ENCODE measurements around the gene MACROH2A2. TPM values are rescaled to one million over a fixed set of nuclear protein-coding genes. Genes with fewer than 3 reads are reported as not detected.
"Not testable (repeated sequence)": the region's sequence is repeated elsewhere in the genome, so short reads cannot be mapped to it uniquely, and the experiment has no call there.

Gene MACROH2A2
- total RNA-seq, 4 donors from 2014 or later: 6.2 to 17.8 (median 15.4) TPM

DNA sequence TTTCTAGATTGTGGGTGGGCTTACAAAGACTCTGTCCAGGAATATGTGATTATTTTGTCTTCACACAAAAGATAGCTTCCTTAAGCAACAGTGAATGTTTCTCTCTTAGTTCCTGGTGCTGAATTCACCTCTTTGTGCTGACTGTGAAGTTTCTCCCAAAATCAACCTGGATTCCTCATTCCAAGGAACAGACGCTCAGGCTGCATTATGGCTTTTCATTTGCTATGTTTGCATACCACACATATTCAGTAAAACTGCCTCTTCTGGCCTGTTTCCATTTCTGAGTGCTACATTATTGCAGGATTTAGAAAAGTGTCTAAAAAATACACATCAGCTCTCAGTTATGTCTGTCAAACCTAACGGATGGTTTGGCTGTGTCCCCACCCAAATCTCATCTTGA is 21.5 kb downstream of the MACROH2A2 start:
- Histone ChIP-seq H3K27me3 (no peaks in the 10 kb centered on the region), H3K36me3 (peaks cover 0 to 16% (median 12%) of the 10 kb centered on the region in 4 donors), H3K9me3 (no peaks in the 10 kb centered on the region), H3K4me3 (no peak overlapping the region), H3K4me1 (no peaks in the 10 kb centered on the region), H3K27ac (replicated peaks in 1 of 4) (no peak overlapping the region)
- intact Hi-C loops (cut with DNase I): no loop called here
- no peak for TF ChIP-seq POLR2AphosphoS5 (IDR thresholded peaks at IDR 0.05)
- TF ChIP-seq EP300 (IDR thresholded peaks at IDR 0.05): no peak
- no peak for TF ChIP-seq CTCF (IDR thresholded peaks at IDR 0.05)
- TF ChIP-seq POLR2A (IDR thresholded peaks at IDR 0.05; ENCODE audit: low read depth): no peak
- 74% methylated on average over 2 of the region's 2 CpGs for WGBS
- no peak for DNase-seq (ENCODE audit: extremely low spot score)

GRCh38 chr10:70074971-70075370 is 22.3 kb downstream of the MACROH2A2 start:
- Histone ChIP-seq H3K9me3 (no peaks in the 10 kb centered on the region), H3K27ac (replicated peaks in 1 of 4) (no peak overlapping the region), H3K36me3 (peaks cover 0 to 21% (median 12%) of the 10 kb centered on the region in 4 donors), H3K27me3 (no peaks in the 10 kb centered on the region), H3K4me1 (no peaks in the 10 kb centered on the region), H3K4me3 (no peak overlapping the region)
- 83% methylated on average over 2 of the region's 2 CpGs for WGBS
- no peak for DNase-seq (ENCODE audit: extremely low spot score)
- TF ChIP-seq CTCF (IDR thresholded peaks at IDR 0.05) (no peak), POLR2A (IDR thresholded peaks at IDR 0.05; ENCODE audit: low read depth) (no peak), POLR2AphosphoS5 (IDR thresholded peaks at IDR 0.05) (no peak), EP300 (IDR thresholded peaks at IDR 0.05) (no peak)
- intact Hi-C loops (cut with DNase I): no loop called here

- 90% methylated on average over 5 of the region's 5 CpGs for whole genome bisulfite sequencing
- H3K36me3 ChIP-seq: peaks cover 0 to 25% (median 13%) of the 10 kb centered on the region in 4 donors
- H3K4me3 ChIP-seq: no peak overlapping the region
- H3K9me3 ChIP-seq: no peaks in the 10 kb centered on the region
- no peak overlapping the region for H3K27ac ChIP-seq (replicated peaks in 1 of 4)
- intact Hi-C loops (cut with DNase I): no loop called here
- TF ChIP-seq EP300 (IDR thresholded peaks at IDR 0.05) (no peak), POLR2A (IDR thresholded peaks at IDR 0.05; ENCODE audit: low read depth) (no peak)
- no peaks in the 10 kb centered on the region for H3K4me1 ChIP-seq
- H3K27me3 ChIP-seq: no peaks in the 10 kb centered on the region
- DNase-seq (ENCODE audit: extremely low spot score): no peak
Measured at GRCh38 chr10:70078329-70078728, 25.7 kb downstream of the MACROH2A2 start.

GRCh38 chr10:70078937-70079336 is 26.3 kb downstream of the MACROH2A2 start:
- intact Hi-C loops (cut with DNase I): no loop called here
- H3K4me1 ChIP-seq: no peaks in the 10 kb centered on the region
- H3K36me3 ChIP-seq: peaks cover 0 to 25% (median 14%) of the 10 kb centered on the region in 4 donors
- WGBS: 83% methylated on average over 7 of the region's 7 CpGs
- H3K27ac ChIP-seq (replicated peaks in 1 of 4): no peak overlapping the region
- no peaks in the 10 kb centered on the region for H3K27me3 ChIP-seq
- H3K9me3 ChIP-seq: no peaks in the 10 kb centered on the region
- TF ChIP-seq POLR2AphosphoS5 (IDR thresholded peaks at IDR 0.05) (no peak), POLR2A (IDR thresholded peaks at IDR 0.05; ENCODE audit: low read depth) (no peak), CTCF (IDR thresholded peaks at IDR 0.05) (no peak), EP300 (IDR thresholded peaks at IDR 0.05) (no peak)
- H3K4me3 ChIP-seq: no peak overlapping the region
- DNase-seq (ENCODE audit: extremely low spot score): no peak

- peaks cover 0 to 19% (median 12%) of the 10 kb centered on the region in 4 donors for H3K36me3 ChIP-seq
- H3K4me3 ChIP-seq; DNase-seq (ENCODE audit: extremely low spot score); H3K27ac ChIP-seq (replicated peaks in 1 of 4); intact Hi-C loops (cut with DNase I); H3K27me3 ChIP-seq; H3K9me3 ChIP-seq; H3K4me1 ChIP-seq: not testable (repeated sequence)
- WGBS: 86% methylated on average over 2 of the region's 2 CpGs
Measured at GRCh38 chr10:70080789-70081188, 28.1 kb downstream of the MACROH2A2 start.

DNA sequence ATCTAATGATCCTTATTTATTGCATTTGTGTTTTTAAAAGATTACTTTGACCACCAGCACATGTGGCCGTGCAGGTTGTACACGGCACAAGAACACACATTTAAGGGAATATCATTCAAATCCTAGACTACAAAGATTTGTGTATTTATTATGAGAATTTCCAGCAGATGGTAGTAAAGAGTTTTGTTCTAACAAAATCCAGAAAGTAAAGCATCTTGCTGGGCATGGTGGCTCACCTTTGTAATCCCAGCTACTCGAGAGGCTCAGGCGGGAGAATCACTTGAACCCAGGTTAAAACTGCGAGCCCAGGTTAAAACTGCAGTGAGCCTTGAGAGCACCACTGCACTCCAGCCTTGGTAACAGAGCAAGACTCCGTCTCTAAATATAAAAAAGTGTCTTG is 31.5 kb downstream of the MACROH2A2 start:
- TF ChIP-seq CTCF (IDR thresholded peaks at IDR 0.05) (no peak), POLR2AphosphoS5 (IDR thresholded peaks at IDR 0.05) (no peak), POLR2A (IDR thresholded peaks at IDR 0.05; ENCODE audit: low read depth) (no peak), EP300 (IDR thresholded peaks at IDR 0.05) (no peak)
- intact Hi-C loops (cut with DNase I): no loop called here

More for the DNA sequence above, 31.5 kb downstream of the MACROH2A2 start:
- Histone ChIP-seq H3K36me3 (peaks cover 0 to 8% (median 2%) of the 10 kb centered on the region in 4 donors), H3K4me1 (no peaks in the 10 kb centered on the region), H3K9me3 (no peaks in the 10 kb centered on the region), H3K4me3 (no peak overlapping the region), H3K27me3 (no peaks in the 10 kb centered on the region), H3K27ac (replicated peaks in 1 of 4) (no peak overlapping the region)
- no peak for DNase-seq (ENCODE audit: extremely low spot score)
- 86% methylated on average over 6 of the region's 6 CpGs for WGBS

All from esophagus muscularis mucosa (tissue), 4 donors.